Panc1 (cell line): Measurements from ENCODE around the gene NAP1L5. TPM values are rescaled to one million over a fixed set of nuclear protein-coding genes. Genes with fewer than 3 reads are reported as not detected.

Experiments used
- ATAC-seq: fragments of 200-7000 bp; cut with Tn5 transposase; 2 replicates; pipeline ENCODE4 v1.9.1; 2020; ENCODE audit warnings: mild to moderate bottlenecking, moderate library complexity
- BruUV-seq: library from RNA; stranded (reverse); fragments of 400-500 nt; replicated peaks from 2 replicates; lab custom pipeline; 2021; lab: Mats Ljungman, UMichigan
- CTCF ChIA-PET: fragments of 300-600 bp; sonication (Branson Sonifier 250); formaldehyde crosslinking; loops from one replicate; lab custom pipeline; 2022; ENCODE audit warnings: antibody characterized with exemption; lab: Charles Lee
- POLR2A ChIA-PET: fragments of 300-600 bp; sonication (Branson Sonifier 250); formaldehyde crosslinking; loops from one replicate; lab custom pipeline; 2022; ENCODE audit warnings: antibody characterized with exemption; lab: Charles Lee
- DNase-seq: peaks from one replicate; pipeline ENCODE4 v3.0.0-alpha.2; 2010; ENCODE audit warnings: low read depth, low spot score
- H3K27ac ChIP-seq: 2 replicates; pipeline ENCODE4 v1.5.1; 2011; ENCODE audit warnings: mild to moderate bottlenecking, low read length, inconsistent platforms
- H3K27me3 ChIP-seq: fragments of 200-500 bp; sonication (Bioruptor generic); 2 replicates; pipeline ENCODE4 v1.6.0; 2014; ENCODE audit warnings: low read length, inconsistent platforms; ENCODE audit not compliant: control insufficient read depth, insufficient read depth
- H3K36me3 ChIP-seq: fragments of 200-500 bp; sonication (Bioruptor generic); 2 replicates; pipeline ENCODE4 v1.5.1; 2014; ENCODE audit warnings: inconsistent platforms, mild to moderate bottlenecking, low read length, moderate library complexity; ENCODE audit not compliant: control insufficient read depth, insufficient read depth
- H3K4me1 ChIP-seq: 2 replicates; pipeline ENCODE4 v1.5.1; 2011; ENCODE audit warnings: inconsistent platforms, mild to moderate bottlenecking, low read length, moderate library complexity; ENCODE audit not compliant: control insufficient read depth, insufficient read depth
- H3K4me3 ChIP-seq, 2 experiments: 2 replicates each; pipeline ENCODE4 v1.5.1; 2011 to 2012; ENCODE audit warnings: low read depth in 2 of 2, low read length in 2 of 2, mild to moderate bottlenecking in 2 of 2, inconsistent platforms in 1 of 2, moderate library complexity in 1 of 2
- H3K9me3 ChIP-seq: fragments of 200-500 bp; sonication (Bioruptor generic); 2 replicates; pipeline ENCODE4 v1.5.1; 2014; ENCODE audit warnings: low read depth, mild to moderate bottlenecking, inconsistent platforms, low read length, moderate library complexity; ENCODE audit not compliant: control insufficient read depth, insufficient read depth
- CTCF ChIP-seq: fragments of 450-650 bp; IDR thresholded peaks from 2 replicates; pipeline ENCODE4 v1.5.1; 2017; ENCODE audit warnings: mild to moderate bottlenecking
- POLR2AphosphoS5 ChIP-seq: IDR thresholded peaks from 2 replicates; pipeline ENCODE4 v1.6.1; 2012; ENCODE audit warnings: mild to moderate bottlenecking, low read depth, low read length, moderate library complexity
- SIN3A ChIP-seq: IDR thresholded peaks from 2 replicates; pipeline ENCODE4 v1.6.1; 2012; ENCODE audit warnings: low read depth, mild to moderate bottlenecking, low read length, moderate library complexity, borderline replicate concordance; ENCODE audit not compliant: insufficient read depth
- TCF7L2 ChIP-seq: IDR thresholded peaks from 2 replicates; pipeline ENCODE4 v1.6.1; 2011; ENCODE audit warnings: mild to moderate bottlenecking, low read depth, low read length, inconsistent platforms
- in situ Hi-C: cut with HindIII; loops from 2 replicates; pipeline ENCODE4 v1.10.0; 2016; ENCODE audit warnings: low sequenced_read_pairs, low pct_unique_long_range_greater_than_20kb
- intact Hi-C: fragments of 100-400 bp; cut with micrococcal nuclease; formaldehyde crosslinking; loops from one replicate; pipeline ENCODE4 v1.10.0; 2022; ENCODE audit not compliant: unreplicated experiment
- total RNA-seq: library from RNA; stranded (reverse); gene quantifications from one replicate; pipeline ENCODE4 v1.2.1, GENCODE V29; 2021; ENCODE audit not compliant: unreplicated experiment
- TF ChIP-seq, protein P1 (sequence below), 2 experiments: IDR thresholded peaks; 2 replicates each; pipeline ENCODE4 v1.6.1; 2011 to 2012; ENCODE audit warnings: low read depth in 2 of 2, control low read depth in 1 of 2, low read length in 1 of 2, mild to moderate bottlenecking in 1 of 2, moderate library complexity in 1 of 2; ENCODE audit not compliant: insufficient read depth in 1 of 2

NAP1L5 gene
- total RNA-seq, 1 experiment from 2014 or later, result 0.67 TPM

- POLR2A ChIA-PET, result no interaction called here
- no peaks in the 10 kb centered on the region for H3K4me1 ChIP-seq
- no peak overlapping the region for H3K27ac ChIP-seq
- CTCF ChIA-PET, result no interaction called here
- TF ChIP-seq, protein P1, sequence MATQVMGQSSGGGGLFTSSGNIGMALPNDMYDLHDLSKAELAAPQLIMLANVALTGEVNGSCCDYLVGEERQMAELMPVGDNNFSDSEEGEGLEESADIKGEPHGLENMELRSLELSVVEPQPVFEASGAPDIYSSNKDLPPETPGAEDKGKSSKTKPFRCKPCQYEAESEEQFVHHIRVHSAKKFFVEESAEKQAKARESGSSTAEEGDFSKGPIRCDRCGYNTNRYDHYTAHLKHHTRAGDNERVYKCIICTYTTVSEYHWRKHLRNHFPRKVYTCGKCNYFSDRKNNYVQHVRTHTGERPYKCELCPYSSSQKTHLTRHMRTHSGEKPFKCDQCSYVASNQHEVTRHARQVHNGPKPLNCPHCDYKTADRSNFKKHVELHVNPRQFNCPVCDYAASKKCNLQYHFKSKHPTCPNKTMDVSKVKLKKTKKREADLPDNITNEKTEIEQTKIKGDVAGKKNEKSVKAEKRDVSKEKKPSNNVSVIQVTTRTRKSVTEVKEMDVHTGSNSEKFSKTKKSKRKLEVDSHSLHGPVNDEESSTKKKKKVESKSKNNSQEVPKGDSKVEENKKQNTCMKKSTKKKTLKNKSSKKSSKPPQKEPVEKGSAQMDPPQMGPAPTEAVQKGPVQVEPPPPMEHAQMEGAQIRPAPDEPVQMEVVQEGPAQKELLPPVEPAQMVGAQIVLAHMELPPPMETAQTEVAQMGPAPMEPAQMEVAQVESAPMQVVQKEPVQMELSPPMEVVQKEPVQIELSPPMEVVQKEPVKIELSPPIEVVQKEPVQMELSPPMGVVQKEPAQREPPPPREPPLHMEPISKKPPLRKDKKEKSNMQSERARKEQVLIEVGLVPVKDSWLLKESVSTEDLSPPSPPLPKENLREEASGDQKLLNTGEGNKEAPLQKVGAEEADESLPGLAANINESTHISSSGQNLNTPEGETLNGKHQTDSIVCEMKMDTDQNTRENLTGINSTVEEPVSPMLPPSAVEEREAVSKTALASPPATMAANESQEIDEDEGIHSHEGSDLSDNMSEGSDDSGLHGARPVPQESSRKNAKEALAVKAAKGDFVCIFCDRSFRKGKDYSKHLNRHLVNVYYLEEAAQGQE (IDR thresholded peaks at IDR 0.05; ENCODE audit: insufficient read depth in 1 of 2, low read depth in 2 of 2, low read length in 1 of 2), result no peak
- no peak for TF ChIP-seq CTCF
- TF ChIP-seq POLR2AphosphoS5, result no peak
- TF ChIP-seq TCF7L2, result no peak
- no peak for TF ChIP-seq SIN3A
- intact Hi-C loops, result no loop called here
- in situ Hi-C loops, result no loop called here
- no peaks in the 10 kb centered on the region for H3K9me3 ChIP-seq
- no peak for DNase-seq
- no TSS peak for BruUV-seq
- no peak for ATAC-seq
- no peaks in the 10 kb centered on the region for H3K27me3 ChIP-seq
- no peaks in the 10 kb centered on the region for H3K36me3 ChIP-seq
- no peak overlapping the region for H3K4me3 ChIP-seq
Observed at GRCh38 chr4:88732714-88733368, 35.2 kb upstream of the NAP1L5 start.

DNA sequence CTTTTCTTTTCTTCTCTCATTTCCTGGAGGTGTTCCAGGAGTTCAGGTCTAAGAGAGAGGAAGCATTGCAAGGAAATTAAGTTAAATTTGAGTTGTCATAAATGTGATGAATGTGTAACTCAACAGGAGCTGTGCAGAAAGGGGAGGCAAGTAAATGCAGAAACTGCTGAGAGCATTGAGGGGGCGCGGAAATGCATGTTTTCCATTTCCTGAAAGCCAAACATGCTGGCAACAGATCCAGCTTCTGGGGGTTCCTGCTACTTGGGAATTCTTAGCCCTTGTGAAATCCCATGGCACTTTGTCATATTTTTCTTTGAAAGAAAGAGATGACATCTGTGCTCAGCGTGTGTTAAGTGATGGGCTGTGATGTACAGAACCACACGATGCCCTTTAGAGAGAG is 33.8 kb upstream of the NAP1L5 start:
- CTCF ChIA-PET, result no interaction called here
- H3K4me3 ChIP-seq, result no peak overlapping the region
- TF ChIP-seq TCF7L2 (no peak), SIN3A (no peak), CTCF (no peak), POLR2AphosphoS5 (no peak)
- TF ChIP-seq, protein P1 (IDR thresholded peaks at IDR 0.05; ENCODE audit: insufficient read depth in 1 of 2, low read depth in 2 of 2, low read length in 1 of 2), result no peak
- H3K4me1 ChIP-seq, result no peaks in the 10 kb centered on the region
- intact Hi-C loops (no loop called here), in situ Hi-C loops (no loop called here)
- no TSS peak for BruUV-seq
- H3K9me3 ChIP-seq, result no peaks in the 10 kb centered on the region
- DNase-seq (no peak), ATAC-seq (no peak)
- no peaks in the 10 kb centered on the region for H3K27me3 ChIP-seq
- H3K36me3 ChIP-seq, result no peaks in the 10 kb centered on the region
- no peak overlapping the region for H3K27ac ChIP-seq
- POLR2A ChIA-PET, result no interaction called here
